Prostate gland (tissue), 2 donors: ENCODE measurements around the gene STPG3.

Experiments used
- POLR2A ChIP-seq: fragments of 450-650 bp; IDR thresholded peaks from one replicate; pipeline ENCODE4 v1.6.1; 2016; ENCODE audit warnings: antibody characterized with exemption, mild to moderate bottlenecking
- POLR2AphosphoS5 ChIP-seq: sonication (generic); formaldehyde crosslinking; IDR thresholded peaks from one replicate; pipeline ENCODE4 v1.6.1; 2017; ENCODE audit warnings: antibody characterized with exemption
- TF ChIP-seq, protein P1 (sequence below), 4 experiments: fragments of 200-600 bp in 2 of 4; fragments of 450-650 bp in 2 of 4; sonication (generic) in 2 of 4; IDR thresholded peaks; 1 replicate in 3 of 4; 2 replicates in 1 of 4; pipeline ENCODE4 v1.5.1; 2016 to 2019; ENCODE audit warnings: antibody characterized with exemption in 4 of 4, mild to moderate bottlenecking in 2 of 4, moderate library complexity in 2 of 4

DNA sequence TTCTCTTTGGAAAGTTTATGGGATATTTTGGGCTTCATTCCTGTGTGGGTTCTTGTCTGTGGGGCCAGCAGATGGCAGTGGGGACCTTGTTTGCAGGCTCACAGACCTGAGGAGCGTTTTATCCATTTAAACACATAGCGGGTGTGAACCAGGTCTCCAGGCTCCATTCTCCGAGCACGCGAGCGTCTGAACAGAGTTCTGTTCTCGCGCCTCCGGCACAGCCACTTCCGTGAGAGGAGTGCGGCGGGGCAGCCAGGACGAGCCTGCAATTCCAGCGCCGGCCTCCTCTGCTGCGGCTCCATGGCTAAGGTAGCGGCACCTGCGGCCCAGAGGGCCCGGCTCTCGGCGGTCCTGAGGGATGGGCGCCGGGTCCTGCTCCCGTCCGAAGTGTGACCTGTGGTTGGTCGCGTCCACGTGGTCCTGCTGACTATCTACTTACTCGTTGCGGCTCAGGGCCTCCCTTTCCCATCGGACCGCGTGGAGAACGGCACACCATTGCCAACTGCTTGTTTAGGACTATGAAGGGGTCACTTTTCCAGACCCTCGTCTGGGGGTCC is 43.7 kb downstream of the STPG3 start:
- TF ChIP-seq, protein P1, sequence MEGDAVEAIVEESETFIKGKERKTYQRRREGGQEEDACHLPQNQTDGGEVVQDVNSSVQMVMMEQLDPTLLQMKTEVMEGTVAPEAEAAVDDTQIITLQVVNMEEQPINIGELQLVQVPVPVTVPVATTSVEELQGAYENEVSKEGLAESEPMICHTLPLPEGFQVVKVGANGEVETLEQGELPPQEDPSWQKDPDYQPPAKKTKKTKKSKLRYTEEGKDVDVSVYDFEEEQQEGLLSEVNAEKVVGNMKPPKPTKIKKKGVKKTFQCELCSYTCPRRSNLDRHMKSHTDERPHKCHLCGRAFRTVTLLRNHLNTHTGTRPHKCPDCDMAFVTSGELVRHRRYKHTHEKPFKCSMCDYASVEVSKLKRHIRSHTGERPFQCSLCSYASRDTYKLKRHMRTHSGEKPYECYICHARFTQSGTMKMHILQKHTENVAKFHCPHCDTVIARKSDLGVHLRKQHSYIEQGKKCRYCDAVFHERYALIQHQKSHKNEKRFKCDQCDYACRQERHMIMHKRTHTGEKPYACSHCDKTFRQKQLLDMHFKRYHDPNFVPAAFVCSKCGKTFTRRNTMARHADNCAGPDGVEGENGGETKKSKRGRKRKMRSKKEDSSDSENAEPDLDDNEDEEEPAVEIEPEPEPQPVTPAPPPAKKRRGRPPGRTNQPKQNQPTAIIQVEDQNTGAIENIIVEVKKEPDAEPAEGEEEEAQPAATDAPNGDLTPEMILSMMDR (IDR thresholded peaks at IDR 0.05): peak in 1 of 4 experiments; percentile 16
- TF ChIP-seq POLR2A: no peak
- TF ChIP-seq POLR2AphosphoS5: no peak
